H1 (cell line): Measurements from ENCODE around the gene UTRN. TPM values are rescaled to one million over a fixed set of nuclear protein-coding genes. Genes with fewer than 3 reads are reported as not detected.

ENCODE experiments used
- CHD7 ChIP-seq: fragments of 300-600 bp; sonication (generic); IDR thresholded peaks from 2 replicates; pipeline ENCODE4 v1.7.1; 2012; ENCODE audit warnings: low read length, moderate library complexity, mild to moderate bottlenecking, inconsistent platforms; ENCODE audit not compliant: insufficient replicate concordance
- polyA plus RNA-seq, 7 experiments: library from polyadenylated mRNA; depleted of rRNA in 3 of 7; stranded (reverse) in 5 of 7; unstranded in 2 of 7; fragments of >200 nt in 5 of 7; fragments of 200-250 nt in 2 of 7; gene quantifications; 1 replicate in 5 of 7; 2 replicates in 1 of 7; 4 replicates in 1 of 7; pipeline versions ENCODE4 v1.2.1 to v1.2.3, GENCODE V29; 2011 to 2013; ENCODE audit warnings: missing spikeins in 2 of 7, mixed read lengths in 2 of 7
- total RNA-seq: library from RNA; stranded (reverse); fragmentation: NEBNext Ultra II Directional; extraction: Animal tissue kit (Norgen Biotek cat#: 25700); gene quantifications from 2 replicates; pipeline ENCODE4 v1.2.1, GENCODE V29; 2021

Gene UTRN
- total and polyA plus RNA-seq, 2 of the 8 experiments (the other 6 are each of a cell fraction or from before 2014, with no cell fraction given) = 25.0 to 112 TPM

GRCh38 chr6:144248003-144248402 lies 37.1 kb upstream of the UTRN start (continued):
- TF ChIP-seq CHD7 = no peak
